GM21825 (cell line): ENCODE results near the gene OMA1.

Experiments
- ATAC-seq: cut with Tn5 transposase; IDR thresholded peaks from one replicate; pipeline ENCODE4 v1.9.1; 2021; ENCODE audit warnings: mild to moderate bottlenecking, moderate library complexity; ENCODE audit not compliant: unreplicated experiment

The OMA1 gene

DNA sequence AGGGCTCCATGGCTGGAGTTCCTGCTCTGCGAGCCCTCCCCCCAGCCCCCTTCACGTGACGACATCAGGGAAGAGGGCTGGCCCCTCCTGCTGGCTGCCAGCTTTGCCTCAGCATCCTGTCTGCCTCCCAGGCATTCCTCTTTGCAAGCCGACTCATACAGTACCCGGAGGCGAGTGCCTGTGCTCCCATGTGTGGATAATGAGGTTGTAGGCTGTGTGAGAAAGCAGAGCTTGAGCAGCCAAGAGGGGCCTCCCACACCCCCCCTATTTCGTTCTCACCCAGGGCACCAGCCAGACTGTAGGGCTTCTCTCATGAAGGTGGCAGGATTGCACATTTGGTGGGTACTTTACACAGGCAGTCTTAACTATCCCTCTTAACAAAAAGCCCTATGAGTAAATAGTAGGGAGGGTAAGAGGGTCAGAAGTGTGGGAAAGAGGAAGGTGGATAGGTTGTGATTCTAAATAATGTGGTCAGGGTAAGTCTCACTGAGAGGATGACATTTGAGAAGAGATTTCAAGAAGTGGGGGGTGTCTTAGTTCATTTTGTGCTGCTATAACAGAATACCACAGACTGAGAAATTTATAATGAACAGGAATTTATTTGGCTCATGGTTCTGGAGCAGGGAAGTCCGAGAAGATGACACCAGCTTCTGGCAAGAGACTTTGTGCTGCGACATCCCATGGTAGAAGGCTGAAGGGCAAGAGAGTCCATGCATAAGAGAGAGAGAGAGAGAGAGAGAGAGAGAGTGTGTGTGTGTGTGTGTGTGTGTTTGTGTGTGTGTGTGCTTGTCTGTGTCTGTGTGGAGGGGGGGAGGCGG lies 113.5 kb downstream of the OMA1 start:
- no peak for ATAC-seq

DNA sequence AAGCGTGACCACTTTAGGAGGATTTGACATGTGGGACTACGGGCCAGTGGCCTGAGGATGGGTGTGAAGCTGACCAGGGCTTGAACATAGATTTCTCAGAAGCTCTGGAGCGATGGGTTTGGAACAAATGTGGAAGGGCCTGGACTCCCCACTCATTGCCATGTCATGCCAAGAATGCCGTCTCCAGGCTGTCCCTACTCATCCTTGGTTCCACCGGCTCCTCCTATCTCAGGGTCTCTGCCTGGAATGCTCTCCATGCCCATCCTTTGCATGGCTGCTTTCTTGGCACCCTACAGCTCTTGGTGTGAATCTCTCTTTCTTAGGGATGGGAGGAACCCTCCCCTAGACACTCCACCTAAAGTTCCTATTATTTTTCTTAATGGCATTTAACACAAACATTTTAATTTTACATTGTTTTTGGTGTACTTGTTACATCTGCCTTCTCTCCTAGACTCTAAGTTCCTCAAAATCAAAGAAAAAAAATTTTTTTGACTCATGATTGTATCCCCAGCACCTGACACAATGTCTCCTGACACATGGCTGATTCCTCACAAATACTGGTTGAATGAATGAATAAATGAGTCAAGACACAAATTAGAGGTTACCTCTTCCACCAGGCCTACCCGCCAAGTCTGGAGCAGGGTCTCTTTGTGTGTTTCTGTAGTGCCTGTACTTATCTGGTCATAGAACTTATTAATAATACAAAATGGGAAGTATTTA lies 114.5 kb downstream of the OMA1 start:
- ATAC-seq: no peak
